Endothelial cell of umbilical vein (primary cell): ENCODE results near the gene MTG1. TPM values are rescaled to one million over a fixed set of nuclear protein-coding genes. Genes with fewer than 3 reads are reported as not detected.

Experiments
- BruUV-seq: library from RNA; stranded (reverse); fragments of 400-500 nt; replicated peaks from 2 replicates; lab custom pipeline; 2021; lab: Mats Ljungman, UMichigan
- CTCF ChIA-PET: fragments of 300-600, 350-600 bp; sonication (Branson Sonifier 250); formaldehyde crosslinking; loops from one replicate; lab custom pipeline; 2021; ENCODE audit warnings: antibody characterized with exemption, inconsistent platforms; lab: Charles Lee
- POLR2A ChIA-PET: fragments of 300-600, 350-600 bp; sonication (Branson Sonifier 250); formaldehyde crosslinking; loops from one replicate; lab custom pipeline; 2021; ENCODE audit warnings: antibody characterized with exemption, inconsistent platforms; lab: Charles Lee
- DNase-seq: peaks from one replicate; pipeline ENCODE4 v3.0.0-alpha.2; 2011; ENCODE audit warnings: low read depth, low spot score
- FAIRE-seq: peaks from 2 replicates; lab custom pipeline; 2011; peaks lifted over from hg19 to GRCh38; lab: Jason Lieb, UNC
- H2AFZ ChIP-seq: 2 replicates; pipeline ENCODE4 v1.6.0; 2012; ENCODE audit warnings: low read depth, low read length, control low read depth, inconsistent platforms
- H3K27ac ChIP-seq: 2 replicates; pipeline ENCODE4 v1.5.1; 2011; ENCODE audit warnings: low read depth, mild to moderate bottlenecking, control low read depth, low read length, moderate library complexity; ENCODE audit not compliant: insufficient read depth
- H3K27me3 ChIP-seq, 2 experiments: 2 replicates each; pipeline versions ENCODE4 v1.6.0 to v1.6.1; 2011; ENCODE audit warnings: low read length in 2 of 2, mixed read lengths in 1 of 2; ENCODE audit not compliant: control insufficient read depth in 2 of 2, insufficient read depth in 2 of 2
- H3K36me3 ChIP-seq, 2 experiments: 2 replicates in 1 of 2; 3 replicates in 1 of 2; pipeline ENCODE4 v1.5.1; 2011; ENCODE audit warnings: low read length in 2 of 2, mild to moderate bottlenecking in 1 of 2, moderate library complexity in 1 of 2; ENCODE audit not compliant: control insufficient read depth in 2 of 2, insufficient read depth in 2 of 2; ENCODE audit errors: extremely low read depth in 1 of 2
- H3K4me1 ChIP-seq: 3 replicates; pipeline ENCODE4 v1.5.1; 2011; ENCODE audit warnings: mild to moderate bottlenecking, low read length; ENCODE audit not compliant: control insufficient read depth, insufficient read depth; ENCODE audit errors: extremely low read depth
- H3K4me2 ChIP-seq: 2 replicates; pipeline ENCODE4 v1.6.1; 2011; ENCODE audit warnings: low read length, control low read depth, mixed read lengths; ENCODE audit not compliant: insufficient read depth
- H3K4me3 ChIP-seq, 3 experiments: fragments of 200-600 bp in 1 of 3; sonication (generic), shearing (Covaris generic) in 1 of 3; replicated peaks in 1 of 3; 2 replicates each; pipeline ENCODE4 v1.5.1; 2011 to 2016; ENCODE audit warnings: control low read depth in 3 of 3, low read length in 3 of 3, mild to moderate bottlenecking in 2 of 3, inconsistent platforms in 1 of 3, low read depth in 1 of 3, moderate library complexity in 1 of 3; ENCODE audit not compliant: insufficient read depth in 1 of 3
- H3K79me2 ChIP-seq: 2 replicates; pipeline ENCODE4 v1.6.0; 2012; ENCODE audit warnings: low read length, inconsistent platforms; ENCODE audit not compliant: control insufficient read depth, insufficient read depth
- H3K9ac ChIP-seq: replicated peaks from 2 replicates; pipeline ENCODE3; 2011; ENCODE audit warnings: low read length, control low read depth; ENCODE audit not compliant: insufficient read depth; ENCODE audit errors: extremely low read depth
- H3K9me1 ChIP-seq: replicated peaks from 3 replicates; pipeline ENCODE4 v1.6.0; 2011; ENCODE audit warnings: mild to moderate bottlenecking, low read length; ENCODE audit not compliant: control insufficient read depth, insufficient read depth; ENCODE audit errors: extremely low read depth
- H3K9me3 ChIP-seq: replicated peaks from 2 replicates; pipeline ENCODE4 v1.5.1; 2012; ENCODE audit warnings: low read length, inconsistent platforms; ENCODE audit not compliant: control insufficient read depth, insufficient read depth
- H4K20me1 ChIP-seq: replicated peaks from 2 replicates; pipeline ENCODE3; 2011; ENCODE audit warnings: mild to moderate bottlenecking, low read length; ENCODE audit not compliant: control insufficient read depth, insufficient read depth; ENCODE audit errors: extremely low read depth
- EZH2 ChIP-seq: IDR thresholded peaks from 2 replicates; pipeline ENCODE4 v1.6.1; 2012; ENCODE audit warnings: borderline replicate concordance, low read depth, mild to moderate bottlenecking, moderate library complexity, low read length, inconsistent platforms; ENCODE audit not compliant: severe bottlenecking
- GATA2 ChIP-seq: IDR thresholded peaks from 2 replicates; pipeline ENCODE4 v1.7.0; 2011; ENCODE audit warnings: low read depth, mild to moderate bottlenecking, moderate library complexity, mixed read lengths, low read length; ENCODE audit not compliant: insufficient read length, insufficient read depth
- MYC ChIP-seq: IDR thresholded peaks from one replicate; pipeline ENCODE4 v1.6.1; 2011; ENCODE audit warnings: mild to moderate bottlenecking, low read depth, low read length
- POLR2AphosphoS5 ChIP-seq: IDR thresholded peaks from 2 replicates; pipeline ENCODE4 v1.6.1; 2012; ENCODE audit warnings: low read depth, mild to moderate bottlenecking, control low read depth, low read length, moderate library complexity; ENCODE audit not compliant: insufficient read depth
- dilution Hi-C: fragments of 300-500 bp; cut with MboI; formaldehyde crosslinking; loops from one replicate; pipeline ENCODE4 v1.15.0; 2019; ENCODE audit warnings: low sequenced_read_pairs; ENCODE audit not compliant: extremely low pct_ligation_motif_present
- intact Hi-C: fragments of 100-400 bp; cut with micrococcal nuclease; formaldehyde crosslinking; loops from one replicate; pipeline ENCODE4 v1.10.0; 2022
- polyA plus RNA-seq, 4 experiments: library from polyadenylated mRNA; depleted of rRNA in 3 of 4; stranded (reverse) in 3 of 4; unstranded in 1 of 4; fragments of >200 nt; gene quantifications; 2 replicates each; pipeline versions ENCODE4 v1.2.1 to v1.2.3, GENCODE V29; 2011 to 2012; ENCODE audit warnings: missing spikeins in 1 of 4
- total RNA-seq: library from RNA; stranded (reverse); gene quantifications from 2 replicates; pipeline ENCODE4 v1.2.3, GENCODE V29; 2021
- TF ChIP-seq, protein P1 (sequence below), 2 donors: IDR thresholded peaks; 1 replicate in 1 of 2; 2 replicates in 1 of 2; pipeline ENCODE4 v1.5.1; 2011; ENCODE audit warnings: low read length in 2 of 2, mild to moderate bottlenecking in 2 of 2, moderate library complexity in 2 of 2, control low read depth in 1 of 2, inconsistent platforms in 1 of 2, low read depth in 1 of 2; ENCODE audit not compliant: insufficient read depth in 1 of 2; ENCODE audit errors: extremely low read depth in 1 of 2

The MTG1 gene
- total and polyA plus RNA-seq, 2 donors (not counting 3 experiments of a cell fraction or from before 2014, with no cell fraction given) = 66.5 to 91.6 TPM

DNA sequence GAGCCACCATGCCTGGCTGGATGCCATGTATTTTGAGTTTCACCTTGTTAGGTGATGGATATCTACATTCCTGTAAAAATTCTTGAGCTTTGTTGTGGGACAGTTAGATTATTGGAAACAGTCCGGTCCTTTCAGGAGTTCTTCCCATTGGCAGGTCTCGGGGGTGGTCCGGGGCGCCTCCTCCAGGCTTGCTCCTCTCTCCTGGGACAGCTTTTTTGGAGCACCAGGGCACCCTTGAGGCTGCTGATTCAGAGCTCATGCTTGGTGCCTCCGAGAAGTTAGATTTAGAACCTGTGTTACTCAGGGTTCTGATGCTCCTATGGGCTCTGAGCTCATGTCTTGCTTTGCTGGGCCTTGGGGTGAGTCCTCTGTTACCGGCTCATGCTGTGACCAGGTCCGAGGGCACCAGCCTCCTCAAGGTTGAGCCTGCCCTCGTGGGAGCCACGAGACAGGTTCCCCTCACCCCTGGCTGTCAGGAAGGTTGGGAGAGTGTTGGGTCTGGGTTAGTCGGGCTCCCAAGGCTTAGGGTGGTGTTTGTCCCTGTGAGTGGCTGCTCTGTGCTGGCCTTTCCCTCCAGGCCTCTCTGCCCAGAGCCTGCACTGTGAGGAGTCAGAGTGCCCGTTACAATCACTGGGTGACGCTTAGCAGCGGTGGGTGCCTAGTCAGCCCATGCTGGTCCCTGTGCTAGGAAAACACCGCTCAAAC lies 24.5 kb downstream of the MTG1 start:
- dilution Hi-C loops = no loop called here
- no peak overlapping the region for H3K27ac ChIP-seq
- TF ChIP-seq, protein P1, sequence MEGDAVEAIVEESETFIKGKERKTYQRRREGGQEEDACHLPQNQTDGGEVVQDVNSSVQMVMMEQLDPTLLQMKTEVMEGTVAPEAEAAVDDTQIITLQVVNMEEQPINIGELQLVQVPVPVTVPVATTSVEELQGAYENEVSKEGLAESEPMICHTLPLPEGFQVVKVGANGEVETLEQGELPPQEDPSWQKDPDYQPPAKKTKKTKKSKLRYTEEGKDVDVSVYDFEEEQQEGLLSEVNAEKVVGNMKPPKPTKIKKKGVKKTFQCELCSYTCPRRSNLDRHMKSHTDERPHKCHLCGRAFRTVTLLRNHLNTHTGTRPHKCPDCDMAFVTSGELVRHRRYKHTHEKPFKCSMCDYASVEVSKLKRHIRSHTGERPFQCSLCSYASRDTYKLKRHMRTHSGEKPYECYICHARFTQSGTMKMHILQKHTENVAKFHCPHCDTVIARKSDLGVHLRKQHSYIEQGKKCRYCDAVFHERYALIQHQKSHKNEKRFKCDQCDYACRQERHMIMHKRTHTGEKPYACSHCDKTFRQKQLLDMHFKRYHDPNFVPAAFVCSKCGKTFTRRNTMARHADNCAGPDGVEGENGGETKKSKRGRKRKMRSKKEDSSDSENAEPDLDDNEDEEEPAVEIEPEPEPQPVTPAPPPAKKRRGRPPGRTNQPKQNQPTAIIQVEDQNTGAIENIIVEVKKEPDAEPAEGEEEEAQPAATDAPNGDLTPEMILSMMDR (IDR thresholded peaks at IDR 0.05; ENCODE audit: extremely low read depth in 1 of 2, insufficient read depth in 1 of 2, low read depth in 1 of 2, low read length in 2 of 2) = no peak
- TF ChIP-seq EZH2 (no peak), MYC (no peak), GATA2 (no peak), POLR2AphosphoS5 (no peak)
- ChIA-PET POLR2A (no interaction called here), CTCF (no interaction called here)
- no peak overlapping the region for H2AFZ ChIP-seq
- peaks cover 4 to 13% of the 10 kb centered on the region in 2 experiments for H3K36me3 ChIP-seq
- H3K79me2 ChIP-seq = peaks cover 3% of the 10 kb centered on the region
- no peak overlapping the region for H3K4me3 ChIP-seq
- FAIRE-seq = no peak
- intact Hi-C loops = no loop called here
- no TSS peak for BruUV-seq
- no peaks in the 10 kb centered on the region for H3K9me3 ChIP-seq
- no peaks in the 10 kb centered on the region for H3K4me1 ChIP-seq
- no peak overlapping the region for H3K9ac ChIP-seq
- no peak overlapping the region for H3K4me2 ChIP-seq
- peaks cover 7 to 8% of the 10 kb centered on the region in 2 experiments for H3K27me3 ChIP-seq
- no peaks in the 10 kb centered on the region for H4K20me1 ChIP-seq
- no peaks in the 10 kb centered on the region for H3K9me1 ChIP-seq
- no peak for DNase-seq
